Activated CD4-positive, alpha-beta memory T cell treated with anti-CD3 and anti-CD28 coated beads for 36 hours (primary cell): Measurements from ENCODE around the gene DIDO1. TPM values are rescaled to one million over a fixed set of nuclear protein-coding genes. Genes with fewer than 3 reads are reported as not detected.
A peak's percentile ranks its signal among the peaks of the same experiment; 100 is the strongest.

ENCODE experiments used
- CTCF ChIA-PET: fragments of 350-600 bp; sonication (Branson Sonifier 250); formaldehyde crosslinking; loops from one replicate; lab custom pipeline; 2021; ENCODE audit warnings: antibody characterized with exemption, inconsistent platforms; lab: Charles Lee
- POLR2A ChIA-PET: fragments of 350-600 bp; sonication (Branson Sonifier 250); formaldehyde crosslinking; loops from one replicate; lab custom pipeline; 2021; ENCODE audit warnings: antibody characterized with exemption; lab: Charles Lee
- DNase-seq: peaks from one replicate; pipeline ENCODE4 v3.0.0-alpha.2; 2020
- H3K27ac Mint-ChIP-seq: one replicate; pipeline ENCODE4 v1.8.0; 2021; ENCODE audit warnings: mixed read lengths
- H3K27me3 Mint-ChIP-seq: one replicate; pipeline ENCODE4 v1.8.0; 2021; ENCODE audit warnings: mixed read lengths
- H3K36me3 Mint-ChIP-seq: one replicate; pipeline ENCODE4 v1.8.0; 2021; ENCODE audit warnings: mixed read lengths
- H3K4me1 Mint-ChIP-seq: one replicate; pipeline ENCODE4 v1.8.0; 2021; ENCODE audit warnings: low read depth, mixed read lengths
- H3K4me3 Mint-ChIP-seq: one replicate; pipeline ENCODE4 v1.8.0; 2021; ENCODE audit warnings: mild to moderate bottlenecking, mixed read lengths
- H3K9me3 Mint-ChIP-seq: one replicate; pipeline ENCODE4 v1.8.0; 2021; ENCODE audit warnings: mixed read lengths
- intact Hi-C: fragments of 100-400 bp; cut with micrococcal nuclease; formaldehyde crosslinking; loops from one replicate; pipeline ENCODE4 v1.15.1; 2023
- total RNA-seq, 2 experiments: library from RNA; stranded (reverse); gene quantifications; one replicate each; pipeline ENCODE4 v1.2.3, GENCODE V29; 2021

The DIDO1 gene
- total RNA-seq, 2 experiments from 2014 or later, result 46.6 to 48.4 TPM

DNA sequence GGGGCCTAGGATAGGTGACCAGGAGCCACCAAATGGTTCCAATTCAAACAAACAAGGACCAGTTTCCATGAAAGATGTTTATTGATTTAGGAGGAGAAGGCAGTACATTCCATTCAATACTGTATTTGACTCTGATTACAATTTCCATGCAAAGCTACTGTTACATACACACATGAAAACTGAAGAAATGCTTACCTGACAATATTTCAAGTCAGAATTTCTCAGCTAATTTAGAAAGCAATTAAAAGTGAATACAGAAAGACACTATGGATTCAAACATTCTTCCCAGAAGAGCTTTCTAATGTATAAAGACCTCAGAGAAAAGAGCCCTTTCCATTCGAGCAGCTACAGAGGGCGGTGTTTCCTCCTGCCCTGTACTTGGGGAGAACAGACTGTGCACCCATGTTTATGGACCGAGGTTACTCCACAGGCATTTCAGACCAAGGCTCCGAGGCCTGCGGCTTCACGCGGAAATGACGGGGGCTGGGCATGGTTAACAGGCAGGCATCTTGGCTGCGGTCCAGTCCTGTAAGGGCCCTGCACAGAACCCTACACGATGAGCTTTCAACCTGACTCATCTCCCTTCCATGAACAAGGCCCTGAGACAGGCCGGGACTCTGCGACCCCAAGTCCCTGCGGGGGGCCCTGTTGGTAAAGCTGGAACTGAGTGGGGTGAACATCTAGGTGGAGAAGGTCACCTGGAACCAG is 39.0 kb downstream of the DIDO1 start:
- ChIA-PET CTCF (interaction anchor here (0.6 to 1.5 kb wide), 3 partner anchors 12 to 1103 kb away, joined by 3 to 6 read pairs (median 3); no protein-coding TSS in a partner anchor), POLR2A (no interaction called here)
- peaks cover 8% of the 10 kb centered on the region for H3K4me1 Mint-ChIP-seq
- peaks cover 26% of the 10 kb centered on the region for H3K36me3 Mint-ChIP-seq
- H3K9me3 Mint-ChIP-seq, result no peaks in the 10 kb centered on the region
- intact Hi-C loops, result no loop called here
- no peaks in the 10 kb centered on the region for H3K27me3 Mint-ChIP-seq
- H3K27ac Mint-ChIP-seq, result no peak overlapping the region
- DNase-seq, result peak; percentile 49
- no peak overlapping the region for H3K4me3 Mint-ChIP-seq

DNA sequence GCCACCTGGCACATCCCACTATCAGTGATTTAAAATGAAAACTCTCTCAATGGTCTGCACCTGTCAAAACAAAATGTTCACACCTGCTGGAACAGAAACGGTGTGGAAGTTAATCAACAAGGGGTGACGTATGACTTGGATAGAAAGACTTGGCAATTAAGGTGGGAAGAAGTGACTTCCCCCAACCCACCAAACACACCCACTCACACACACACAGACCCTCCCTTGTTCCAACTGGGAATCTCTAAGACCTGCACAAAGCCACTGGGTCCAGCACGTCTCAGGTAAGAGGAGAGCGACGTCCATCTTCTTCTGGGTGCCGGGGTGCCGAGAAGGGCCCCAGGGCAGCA is 39.6 kb downstream of the DIDO1 start:
- Mint-ChIP-seq H3K4me3 (no peak overlapping the region), H3K4me1 (peaks cover 8% of the 10 kb centered on the region), H3K36me3 (peaks cover 26% of the 10 kb centered on the region), H3K9me3 (no peaks in the 10 kb centered on the region), H3K27ac (no peak overlapping the region), H3K27me3 (no peaks in the 10 kb centered on the region)
- POLR2A ChIA-PET, result no interaction called here
- CTCF ChIA-PET, result interaction anchor here (0.9 to 1.5 kb wide), 2 partner anchors 12 to 20 kb away, joined by 3 to 6 read pairs; no protein-coding TSS in a partner anchor
- DNase-seq, result no peak
- intact Hi-C loops, result no loop called here

DNA sequence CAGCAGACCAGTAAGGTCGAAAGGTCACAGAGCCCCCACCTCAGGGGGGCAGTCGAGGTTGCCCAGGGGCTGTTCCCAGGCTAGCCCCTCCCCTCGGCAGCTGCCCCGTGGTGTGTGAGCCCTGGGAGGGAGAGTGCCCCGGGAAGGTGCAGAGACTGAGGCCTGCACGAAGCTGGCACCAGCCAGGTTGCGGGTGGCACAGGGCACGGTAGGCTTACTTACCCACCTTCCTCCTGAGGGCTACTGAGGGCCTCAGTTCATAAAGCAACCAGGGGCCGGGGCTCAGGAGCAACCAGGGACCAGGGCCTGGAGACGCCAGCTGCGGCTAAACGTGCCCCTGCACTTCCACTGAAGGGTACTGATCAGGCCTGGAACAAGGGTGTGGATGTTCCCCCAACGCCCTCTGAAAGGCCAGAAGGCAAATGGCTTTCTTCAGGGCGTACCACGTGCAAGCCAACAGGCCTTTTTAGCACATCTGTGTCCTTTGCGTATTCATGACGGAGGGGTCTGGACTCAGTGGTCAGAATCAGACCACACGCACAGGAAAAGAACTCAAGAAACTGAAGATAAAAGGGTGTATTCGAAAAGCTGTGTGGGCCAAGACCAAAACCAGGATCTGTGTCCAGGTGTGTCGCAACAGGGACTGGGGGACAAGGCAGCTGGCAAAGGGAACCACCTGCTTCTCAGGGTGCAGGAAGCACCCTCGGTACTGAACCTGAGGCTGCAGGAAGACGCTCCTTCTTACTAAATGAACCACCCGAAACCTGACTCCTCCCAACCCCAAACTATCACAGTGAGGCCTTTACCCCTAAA is 40.2 kb downstream of the DIDO1 start:
- H3K27me3 Mint-ChIP-seq, result no peaks in the 10 kb centered on the region
- H3K36me3 Mint-ChIP-seq, result peaks cover 25% of the 10 kb centered on the region
- H3K27ac Mint-ChIP-seq, result no peak overlapping the region

DNA sequence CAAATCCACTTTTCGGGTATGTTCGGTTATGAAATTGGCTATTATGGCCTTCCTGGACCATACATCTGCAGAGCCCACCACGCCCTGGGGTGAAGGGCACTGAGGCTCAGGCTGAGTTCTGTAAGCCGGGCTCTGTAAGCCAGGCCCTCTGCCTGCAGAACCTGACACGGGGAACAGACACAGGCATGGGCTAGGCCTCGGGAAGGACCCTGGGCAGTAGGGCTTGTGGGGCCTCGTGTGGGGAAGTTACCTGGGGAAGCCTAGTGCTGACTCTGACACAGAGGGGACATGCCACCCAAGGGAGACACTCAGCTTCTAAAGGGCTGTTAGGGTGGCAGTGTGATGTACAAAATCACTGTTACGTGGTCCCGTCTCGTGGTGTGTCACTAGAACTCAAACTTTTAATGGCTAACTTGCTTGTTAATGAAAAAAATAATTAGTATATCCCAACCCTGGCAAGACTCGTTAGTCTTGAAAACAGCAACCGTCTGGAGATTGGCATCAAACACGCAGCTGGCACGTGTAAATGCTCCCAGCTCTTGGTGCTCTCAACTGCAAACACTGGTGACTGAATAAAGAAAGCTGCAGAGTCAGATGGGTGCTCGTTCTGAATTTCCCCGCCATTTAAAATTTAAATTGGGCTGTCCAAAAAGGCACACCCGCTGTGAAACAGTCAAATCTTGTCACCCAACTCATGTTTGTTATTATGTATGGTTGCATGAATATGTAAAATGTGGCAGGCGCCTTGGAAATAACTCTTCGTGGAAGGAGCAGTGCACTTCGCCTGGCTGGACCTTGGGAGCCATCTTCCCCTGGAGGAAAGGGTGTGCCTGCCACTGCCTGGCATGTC is 41.0 kb downstream of the DIDO1 start:
- CTCF ChIA-PET, result no interaction called here
- H3K4me3 Mint-ChIP-seq, result no peak overlapping the region
- H3K27ac Mint-ChIP-seq, result no peak overlapping the region
- intact Hi-C loops, result no loop called here
- no peaks in the 10 kb centered on the region for H3K27me3 Mint-ChIP-seq
- DNase-seq, result no peak
- peaks cover 18% of the 10 kb centered on the region for H3K36me3 Mint-ChIP-seq
- POLR2A ChIA-PET, result no interaction called here
- no peaks in the 10 kb centered on the region for H3K4me1 Mint-ChIP-seq
- H3K9me3 Mint-ChIP-seq, result no peaks in the 10 kb centered on the region

More for the DNA sequence above, 40.2 kb downstream of the DIDO1 start:
- Mint-ChIP-seq H3K4me1 (peaks cover 3% of the 10 kb centered on the region), H3K9me3 (no peaks in the 10 kb centered on the region), H3K4me3 (no peak overlapping the region)
- CTCF ChIA-PET, result interaction anchor here (1.5 kb wide), 1 partner anchor 13 kb away, joined by 6 read pairs; no protein-coding TSS in a partner anchor
- intact Hi-C loops, result no loop called here
- POLR2A ChIA-PET, result no interaction called here
- no peak for DNase-seq

GRCh38 chr20:62884556-62884955 is 41.7 kb downstream of the DIDO1 start:
- Mint-ChIP-seq H3K9me3 (no peaks in the 10 kb centered on the region), H3K27ac (no peak overlapping the region), H3K27me3 (no peaks in the 10 kb centered on the region), H3K36me3 (peaks cover 12% of the 10 kb centered on the region), H3K4me3 (no peak overlapping the region), H3K4me1 (no peaks in the 10 kb centered on the region)
- no peak for DNase-seq
- CTCF ChIA-PET, result no interaction called here
- intact Hi-C loops, result no loop called here
- POLR2A ChIA-PET, result no interaction called here

GRCh38 chr20:62882426-62882825 is 43.9 kb downstream of the DIDO1 start:
- Mint-ChIP-seq H3K4me3 (no peak overlapping the region), H3K27me3 (no peaks in the 10 kb centered on the region), H3K36me3 (peaks cover 9% of the 10 kb centered on the region), H3K27ac (no peak overlapping the region), H3K9me3 (no peaks in the 10 kb centered on the region), H3K4me1 (no peaks in the 10 kb centered on the region)
- intact Hi-C loops, result no loop called here
- no peak for DNase-seq
- POLR2A ChIA-PET, result no interaction called here
- CTCF ChIA-PET, result no interaction called here

DNA sequence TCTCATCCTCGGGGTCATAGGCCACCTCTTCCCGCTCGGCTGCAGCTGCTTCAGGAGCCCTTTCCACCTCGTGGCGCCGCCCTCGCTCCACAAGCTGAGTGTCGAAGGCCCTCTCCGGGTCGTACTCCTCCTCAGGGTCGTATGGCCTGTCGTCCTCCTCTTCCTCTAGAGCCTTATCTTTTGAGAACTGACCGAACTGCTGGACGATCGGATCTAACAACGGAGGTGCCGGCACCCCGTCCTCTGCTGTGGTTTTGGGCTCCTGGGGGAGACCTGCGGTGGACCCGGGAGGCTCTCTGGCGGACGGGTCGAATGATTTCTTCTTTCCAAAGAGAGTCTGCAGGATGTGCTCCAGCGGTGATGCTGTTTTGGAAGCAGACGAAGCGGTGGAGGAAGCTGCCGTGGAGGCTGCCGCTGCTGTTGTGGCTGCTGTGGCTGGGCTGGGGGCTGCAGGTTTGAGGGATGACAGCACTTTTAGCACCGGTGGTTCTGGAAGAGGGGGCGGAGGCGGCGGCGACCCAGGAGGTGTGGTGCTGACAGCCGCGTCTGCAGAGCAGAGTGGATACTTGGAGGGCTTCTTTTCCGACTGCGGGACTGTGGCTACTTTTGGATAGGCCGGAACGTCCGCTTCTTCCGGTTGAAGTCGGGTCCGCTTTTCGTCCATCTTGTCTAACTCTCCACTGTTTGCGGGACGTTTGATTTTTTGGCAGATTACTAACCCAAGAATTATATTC is 44.5 kb downstream of the DIDO1 start:
- DNase-seq, result no peak
- ChIA-PET CTCF (no interaction called here), POLR2A (no interaction called here)
- Mint-ChIP-seq H3K9me3 (no peaks in the 10 kb centered on the region), H3K27ac (no peak overlapping the region), H3K27me3 (no peaks in the 10 kb centered on the region), H3K36me3 (peaks cover 9% of the 10 kb centered on the region), H3K4me1 (no peaks in the 10 kb centered on the region), H3K4me3 (no peak overlapping the region)
- intact Hi-C loops, result no loop called here

- Mint-ChIP-seq H3K9me3 (no peaks in the 10 kb centered on the region), H3K36me3 (peaks cover 9% of the 10 kb centered on the region), H3K27ac (no peak overlapping the region), H3K4me3 (no peak overlapping the region), H3K27me3 (no peaks in the 10 kb centered on the region), H3K4me1 (no peaks in the 10 kb centered on the region)
- intact Hi-C loops, result no loop called here
- CTCF ChIA-PET, result no interaction called here
- POLR2A ChIA-PET, result no interaction called here
- no peak for DNase-seq
Observed at GRCh38 chr20:62880935-62881661, 45.2 kb downstream of the DIDO1 start.

- intact Hi-C loops, result no loop called here
- POLR2A ChIA-PET, result no interaction called here
Observed at GRCh38 chr20:62880147-62880934, 46.0 kb downstream of the DIDO1 start.

DNA sequence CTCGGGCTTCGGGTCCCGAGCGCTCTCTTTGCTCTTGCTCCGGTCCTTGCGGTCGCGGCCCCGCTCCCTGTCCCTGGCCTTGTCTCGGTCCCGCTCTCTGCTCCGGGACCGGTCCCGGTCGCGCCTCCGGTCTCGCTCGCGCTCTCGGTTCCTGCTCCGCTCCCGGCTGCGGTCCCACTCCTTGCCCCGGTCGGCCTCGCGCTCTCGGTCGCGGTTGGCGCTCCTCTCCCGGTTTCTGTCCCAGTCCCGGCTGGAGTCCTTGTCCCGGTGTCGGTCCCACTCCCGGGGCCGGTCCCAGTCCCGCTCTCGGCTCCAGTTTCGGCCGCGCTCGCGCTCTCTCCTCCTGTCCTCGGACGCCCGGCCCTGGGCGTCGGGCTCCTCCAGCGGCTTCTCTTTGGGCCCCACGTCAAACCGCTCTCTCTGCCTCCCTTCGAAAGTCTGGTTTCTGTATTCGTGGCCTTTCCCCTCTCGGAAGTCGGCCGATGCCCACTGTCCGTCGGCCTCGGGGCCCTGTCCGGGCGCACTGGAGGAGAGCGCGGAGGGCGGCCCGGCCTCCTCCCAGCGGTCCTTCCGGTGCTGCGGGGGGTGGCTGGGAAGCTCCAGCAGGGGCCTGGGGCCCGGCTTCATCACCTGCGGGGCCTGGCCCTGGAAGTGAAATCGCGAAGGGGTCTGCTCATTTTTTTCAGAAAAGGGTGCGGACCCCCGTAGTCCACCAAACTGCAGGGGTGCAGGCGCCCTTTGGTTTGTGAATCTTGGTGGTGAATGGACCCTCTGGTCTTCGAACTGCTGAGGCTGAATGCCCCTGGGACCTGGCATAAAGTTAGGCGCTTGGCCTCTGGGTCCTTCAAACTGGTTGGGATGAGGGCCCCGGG is 46.8 kb downstream of the DIDO1 start:
- Mint-ChIP-seq H3K27me3 (no peaks in the 10 kb centered on the region), H3K4me3 (no peak overlapping the region), H3K4me1 (peaks cover 3% of the 10 kb centered on the region), H3K36me3 (peaks cover 9% of the 10 kb centered on the region), H3K27ac (no peak overlapping the region), H3K9me3 (no peaks in the 10 kb centered on the region)
- ChIA-PET POLR2A (no interaction called here), CTCF (interaction anchor here (0.6 kb wide), 1 partner anchor 20 kb away, joined by 3 read pairs; no protein-coding TSS in a partner anchor)
- intact Hi-C loops, result no loop called here
- DNase-seq, result no peak

More at GRCh38 chr20:62880147-62880934, 46.0 kb downstream of the DIDO1 start:
- H3K4me1 Mint-ChIP-seq, result no peaks in the 10 kb centered on the region
- no peak for DNase-seq
- no peaks in the 10 kb centered on the region for H3K27me3 Mint-ChIP-seq
- no peak overlapping the region for H3K4me3 Mint-ChIP-seq
- peaks cover 9% of the 10 kb centered on the region for H3K36me3 Mint-ChIP-seq
- no peak overlapping the region for H3K27ac Mint-ChIP-seq
- H3K9me3 Mint-ChIP-seq, result no peaks in the 10 kb centered on the region
- CTCF ChIA-PET, result no interaction called here
